Body of pancreas (tissue), 4 donors: ENCODE measurements around the gene FAM13A.

Experiments
- POLR2A ChIP-seq, 3 donors: fragments of 450-650 bp; IDR thresholded peaks; one replicate each; pipeline ENCODE4 v1.6.1; 2016; ENCODE audit warnings: antibody characterized with exemption in 3 of 3, mild to moderate bottlenecking in 2 of 3
- TF ChIP-seq, protein P1 (sequence below), 7 experiments: fragments of 450-650 bp in 4 of 7; fragments of 200-600 bp in 3 of 7; sonication (generic) in 3 of 7; IDR thresholded peaks; one replicate each; pipeline ENCODE4 v1.5.1; 2016 to 2019; ENCODE audit warnings: antibody characterized with exemption in 7 of 7

DNA sequence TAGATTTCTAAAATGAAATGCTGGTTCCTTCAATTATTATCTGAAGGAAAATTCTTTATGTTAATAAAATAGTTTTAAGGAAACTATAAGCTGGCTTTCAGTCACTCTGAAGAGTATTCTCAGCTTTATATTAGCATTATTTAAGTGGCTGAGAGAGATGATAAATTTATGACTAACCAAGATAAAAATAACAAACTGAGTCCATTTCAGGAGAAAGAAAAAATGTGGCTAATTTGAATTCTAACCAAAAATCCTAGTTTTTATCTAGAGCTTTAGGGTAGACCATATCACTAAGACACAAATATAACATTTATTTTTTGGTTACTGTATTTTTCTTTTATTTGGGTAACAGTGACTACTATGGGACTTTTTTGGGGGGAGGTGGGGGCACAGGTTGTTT is 299.9 kb downstream of the FAM13A start:
- TF ChIP-seq, protein P1, sequence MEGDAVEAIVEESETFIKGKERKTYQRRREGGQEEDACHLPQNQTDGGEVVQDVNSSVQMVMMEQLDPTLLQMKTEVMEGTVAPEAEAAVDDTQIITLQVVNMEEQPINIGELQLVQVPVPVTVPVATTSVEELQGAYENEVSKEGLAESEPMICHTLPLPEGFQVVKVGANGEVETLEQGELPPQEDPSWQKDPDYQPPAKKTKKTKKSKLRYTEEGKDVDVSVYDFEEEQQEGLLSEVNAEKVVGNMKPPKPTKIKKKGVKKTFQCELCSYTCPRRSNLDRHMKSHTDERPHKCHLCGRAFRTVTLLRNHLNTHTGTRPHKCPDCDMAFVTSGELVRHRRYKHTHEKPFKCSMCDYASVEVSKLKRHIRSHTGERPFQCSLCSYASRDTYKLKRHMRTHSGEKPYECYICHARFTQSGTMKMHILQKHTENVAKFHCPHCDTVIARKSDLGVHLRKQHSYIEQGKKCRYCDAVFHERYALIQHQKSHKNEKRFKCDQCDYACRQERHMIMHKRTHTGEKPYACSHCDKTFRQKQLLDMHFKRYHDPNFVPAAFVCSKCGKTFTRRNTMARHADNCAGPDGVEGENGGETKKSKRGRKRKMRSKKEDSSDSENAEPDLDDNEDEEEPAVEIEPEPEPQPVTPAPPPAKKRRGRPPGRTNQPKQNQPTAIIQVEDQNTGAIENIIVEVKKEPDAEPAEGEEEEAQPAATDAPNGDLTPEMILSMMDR (IDR thresholded peaks at IDR 0.05), result no peak
- no peak for TF ChIP-seq POLR2A (IDR thresholded peaks at IDR 0.05)
